HUES6 (cell line): Measurements from ENCODE around the gene KIAA0319L.

Experiments used
- H3K27ac ChIP-seq: 2 replicates; pipeline ENCODE4 v1.7.0; 2013; ENCODE audit warnings: low read depth, mild to moderate bottlenecking, low read length, inconsistent platforms
- H3K27me3 ChIP-seq: 2 replicates; pipeline ENCODE4 v1.6.1; 2013; ENCODE audit warnings: low read length; ENCODE audit not compliant: control insufficient read depth, insufficient read depth
- H3K36me3 ChIP-seq: 2 replicates; pipeline ENCODE4 v1.6.1; 2013; ENCODE audit warnings: low read length; ENCODE audit not compliant: control insufficient read depth, insufficient read depth
- H3K4me1 ChIP-seq: 2 replicates; pipeline ENCODE4 v1.6.1; 2013; ENCODE audit warnings: low read length; ENCODE audit not compliant: control insufficient read depth, insufficient read depth
- H3K4me3 ChIP-seq: 2 replicates; pipeline ENCODE4 v1.5.1; 2013; ENCODE audit warnings: low read depth, low read length
- H3K9ac ChIP-seq: one replicate; pipeline ENCODE4 v1.6.1; 2013; ENCODE audit warnings: mild to moderate bottlenecking, low read length
- H3K9me3 ChIP-seq: 2 replicates; pipeline ENCODE4 v1.6.1; 2013; ENCODE audit warnings: low read depth, low read length; ENCODE audit not compliant: control insufficient read depth, insufficient read depth

Gene KIAA0319L

GRCh38 chr1:35557118-35557610, at the start of gene KIAA0319L:
KIAA0319L (minus strand) TSS chr1:35557403; CDS start chr1:35554491, 2,912 bp downstream.
- Histone ChIP-seq H3K9me3 (no peaks in the 10 kb centered on the region), H3K36me3 (peaks cover 40% of the 10 kb centered on the region), H3K27me3 (no peaks in the 10 kb centered on the region), H3K27ac (peak within 1 kb of the TSS; percentile 99), H3K4me1 (peaks cover 38% of the 10 kb centered on the region), H3K4me3 (peak within 1 kb of the TSS; percentile 99), H3K9ac (peak within 1 kb of the TSS; percentile 98)

GRCh38 chr1:35605867-35606182, 48.6 kb upstream of the KIAA0319L start:
- Histone ChIP-seq H3K36me3 (peaks cover 89% of the 10 kb centered on the region), H3K9ac (no peak overlapping the region), H3K27ac (no peak overlapping the region), H3K4me3 (no peak overlapping the region), H3K27me3 (no peaks in the 10 kb centered on the region), H3K4me1 (no peaks in the 10 kb centered on the region; the same call in 1 of the 2 replicates), H3K9me3 (no peaks in the 10 kb centered on the region)

- H3K4me3 ChIP-seq = no peak overlapping the region
- no peaks in the 10 kb centered on the region for H3K27me3 ChIP-seq
- H3K9ac ChIP-seq = no peak overlapping the region
- H3K36me3 ChIP-seq = peaks cover 89% of the 10 kb centered on the region
- no peaks in the 10 kb centered on the region for H3K9me3 ChIP-seq
- no peak overlapping the region for H3K27ac ChIP-seq
- H3K4me1 ChIP-seq = no peaks in the 10 kb centered on the region; the same call in 1 of the 2 replicates
These were observed 48.1 kb upstream of the KIAA0319L start for GRCh38 chr1:35605071-35605866.

GRCh38 chr1:35603941-35604340, 46.7 kb upstream of the KIAA0319L start:
- Histone ChIP-seq H3K4me1 (no peaks in the 10 kb centered on the region; the same call in 1 of the 2 replicates), H3K9me3 (no peaks in the 10 kb centered on the region), H3K9ac (no peak overlapping the region), H3K4me3 (no peak overlapping the region), H3K36me3 (peaks cover 81% of the 10 kb centered on the region), H3K27me3 (no peaks in the 10 kb centered on the region), H3K27ac (no peak overlapping the region)

GRCh38 chr1:35603468-35603867, 46.3 kb upstream of the KIAA0319L start:
- H3K36me3 ChIP-seq = peaks cover 76% of the 10 kb centered on the region

GRCh38 chr1:35600593-35600992, 43.4 kb upstream of the KIAA0319L start:
- Histone ChIP-seq H3K36me3 (peaks cover 56% of the 10 kb centered on the region), H3K27ac (no peak overlapping the region), H3K4me3 (no peak overlapping the region), H3K9me3 (no peaks in the 10 kb centered on the region), H3K9ac (no peak overlapping the region), H3K27me3 (no peaks in the 10 kb centered on the region), H3K4me1 (no peaks in the 10 kb centered on the region)

More at GRCh38 chr1:35603468-35603867, 46.3 kb upstream of the KIAA0319L start:
- no peaks in the 10 kb centered on the region for H3K27me3 ChIP-seq
- H3K27ac ChIP-seq = no peak overlapping the region
- H3K4me1 ChIP-seq = no peaks in the 10 kb centered on the region; the same call in 1 of the 2 replicates
- no peaks in the 10 kb centered on the region for H3K9me3 ChIP-seq
- no peak overlapping the region for H3K9ac ChIP-seq
- H3K4me3 ChIP-seq = no peak overlapping the region

- H3K4me3 ChIP-seq = no peak overlapping the region
- no peaks in the 10 kb centered on the region for H3K27me3 ChIP-seq
- no peaks in the 10 kb centered on the region for H3K9me3 ChIP-seq
- no peak overlapping the region for H3K9ac ChIP-seq
- H3K36me3 ChIP-seq = peaks cover 48% of the 10 kb centered on the region
- no peaks in the 10 kb centered on the region for H3K4me1 ChIP-seq
- H3K27ac ChIP-seq = no peak overlapping the region
These were observed 42.2 kb upstream of the KIAA0319L start for GRCh38 chr1:35599411-35599810.

GRCh38 chr1:35598895-35599294, 41.7 kb upstream of the KIAA0319L start:
- Histone ChIP-seq H3K9me3 (no peaks in the 10 kb centered on the region), H3K27me3 (no peaks in the 10 kb centered on the region), H3K9ac (no peak overlapping the region), H3K4me1 (no peaks in the 10 kb centered on the region), H3K4me3 (no peak overlapping the region), H3K36me3 (peaks cover 43% of the 10 kb centered on the region), H3K27ac (no peak overlapping the region)

GRCh38 chr1:35597870-35598269, 40.7 kb upstream of the KIAA0319L start:
- Histone ChIP-seq H3K4me3 (no peak overlapping the region), H3K9ac (no peak overlapping the region), H3K27ac (no peak overlapping the region), H3K27me3 (no peaks in the 10 kb centered on the region), H3K4me1 (no peaks in the 10 kb centered on the region; the same call in 1 of the 2 replicates), H3K36me3 (peaks cover 33% of the 10 kb centered on the region), H3K9me3 (no peaks in the 10 kb centered on the region)

- peaks cover 17% of the 10 kb centered on the region for H3K36me3 ChIP-seq
- H3K4me1 ChIP-seq = no peaks in the 10 kb centered on the region; the same call in 1 of the 2 replicates
- no peaks in the 10 kb centered on the region for H3K27me3 ChIP-seq
- H3K9ac ChIP-seq = no peak overlapping the region
- H3K27ac ChIP-seq = no peak overlapping the region
- H3K9me3 ChIP-seq = no peaks in the 10 kb centered on the region
- H3K4me3 ChIP-seq = no peak overlapping the region
These were observed 38.5 kb upstream of the KIAA0319L start for GRCh38 chr1:35595684-35596083.

GRCh38 chr1:35594005-35594760, 37.0 kb upstream of the KIAA0319L start:
- Histone ChIP-seq H3K36me3 (peaks cover 11% of the 10 kb centered on the region), H3K9me3 (no peaks in the 10 kb centered on the region), H3K9ac (no peak overlapping the region), H3K4me3 (no peak overlapping the region), H3K4me1 (no peaks in the 10 kb centered on the region; the same call in 1 of the 2 replicates), H3K27ac (no peak overlapping the region), H3K27me3 (no peaks in the 10 kb centered on the region)
